K562 treated with DMSO at 1 percent for 24 hours (cell line): ENCODE data around the gene PIGA. TPM values are rescaled to one million over a fixed set of nuclear protein-coding genes. Genes with fewer than 3 reads are reported as not detected.

Source experiments
- total RNA-seq: library from RNA; unstranded; fragments of 300-600 nt; gene quantifications from 2 replicates; pipeline ENCODE4 v1.2.3, GENCODE V29; 2022; ENCODE audit warnings: low read depth; ENCODE audit not compliant: insufficient read depth

The PIGA gene, protein sequence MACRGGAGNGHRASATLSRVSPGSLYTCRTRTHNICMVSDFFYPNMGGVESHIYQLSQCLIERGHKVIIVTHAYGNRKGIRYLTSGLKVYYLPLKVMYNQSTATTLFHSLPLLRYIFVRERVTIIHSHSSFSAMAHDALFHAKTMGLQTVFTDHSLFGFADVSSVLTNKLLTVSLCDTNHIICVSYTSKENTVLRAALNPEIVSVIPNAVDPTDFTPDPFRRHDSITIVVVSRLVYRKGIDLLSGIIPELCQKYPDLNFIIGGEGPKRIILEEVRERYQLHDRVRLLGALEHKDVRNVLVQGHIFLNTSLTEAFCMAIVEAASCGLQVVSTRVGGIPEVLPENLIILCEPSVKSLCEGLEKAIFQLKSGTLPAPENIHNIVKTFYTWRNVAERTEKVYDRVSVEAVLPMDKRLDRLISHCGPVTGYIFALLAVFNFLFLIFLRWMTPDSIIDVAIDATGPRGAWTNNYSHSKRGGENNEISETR
- total RNA-seq: 4.8 and 6.3 TPM in 2 replicates

DNA sequence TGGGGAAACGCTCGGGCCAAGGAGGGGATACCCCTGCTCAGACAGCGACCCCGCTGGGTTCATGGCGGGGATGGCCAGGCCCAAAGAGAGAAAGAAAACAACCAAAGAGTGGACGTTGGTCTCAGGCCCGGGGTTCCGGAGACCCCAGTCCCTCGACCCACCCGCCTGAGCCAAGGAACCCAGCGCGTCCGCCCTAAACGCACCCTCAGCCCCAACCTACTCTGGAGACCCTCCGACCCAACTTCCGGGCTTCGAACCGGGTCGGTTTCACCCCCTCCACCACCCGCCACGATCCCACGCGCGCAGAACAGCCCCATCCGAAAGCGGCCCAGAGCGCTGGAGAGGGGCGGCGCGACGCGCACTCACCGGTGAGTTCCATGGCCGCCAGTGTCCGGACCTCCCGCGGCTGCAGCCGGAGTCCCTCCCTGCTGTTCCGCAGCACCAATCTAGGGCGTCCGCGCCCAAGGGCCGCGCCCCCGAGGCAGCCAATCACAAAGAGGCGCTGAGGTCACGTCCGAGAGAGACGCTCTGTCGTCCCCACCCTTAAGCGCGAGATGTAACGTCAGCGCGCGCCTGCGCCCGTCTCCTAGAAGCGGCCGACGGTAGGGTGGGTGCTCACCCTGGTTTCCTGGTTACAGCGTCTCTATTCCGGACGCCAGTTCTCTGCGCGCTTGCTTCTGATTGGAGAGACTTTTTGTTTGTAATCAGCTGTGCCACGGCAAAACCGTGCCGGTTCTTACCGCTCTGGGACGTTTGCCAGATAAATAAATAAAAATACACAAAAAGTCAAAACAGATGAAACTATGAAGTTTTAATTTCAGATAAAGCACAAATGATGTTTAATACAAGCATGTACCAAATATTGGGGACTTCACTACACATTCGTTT, at the start of gene PIGA:
PIGA (minus strand) TSS at position 389 of the 888 bp plus-strand sequence. CDS start 3,593 bp downstream, outside the sequence.

GRCh38 chrX:15384304-15384703, 49.0 kb upstream of the PIGA start, which contains the start of gene VEGFD:
Gene VEGFD, minus strand, starts transcription at chrX:15384413. Its CDS starts 467 bp downstream, at chrX:15383946.

GRCh38 chrX:15315509-15315908, 19.8 kb downstream of the PIGA start, which contains the start of gene ASB11:
Gene ASB11, minus strand, starts transcription at chrX:15315640. Its CDS starts 35 bp downstream, at chrX:15315605.

GRCh38 chrX:15269618-15270521, 65.5 kb downstream of the PIGA start, which contains the start of gene ASB9:
Gene ASB9, minus strand, starts transcription at chrX:15270083. Its CDS starts 209 bp downstream, at chrX:15269874.

Other genes with a start within 250 kb of the PIGA start
- 0.22 TPM in 1 of 2 replicates, not detected in the other for gene ASB9, start 65.4 kb downstream of the PIGA start, total RNA-seq
- not detected in 2 replicates for gene ASB11, start 19.9 kb downstream of the PIGA start, total RNA-seq
- 0.42 TPM in 1 of 2 replicates, not detected in the other for gene VEGFD, start 48.9 kb upstream of the PIGA start, total RNA-seq
- 14.5 and 17.4 TPM in 2 replicates for gene PIR, start 157.8 kb upstream of the PIGA start, total RNA-seq
- gene BMX, start 165.3 kb upstream of the PIGA start, total RNA-seq: 0.27 TPM in 1 of 2 replicates, not detected in the other